ENCODE data around the gene EPHA5.

- TF ChIP-seq CTCF (conservative IDR thresholded peaks at IDR 0.05), result no peak
- no peak for TF ChIP-seq EZH2 (IDR thresholded peaks at IDR 0.05; ENCODE audit: low read depth)
Observed at GRCh38 chr4:65550500-65550899, 119.8 kb downstream of the EPHA5 start.

Data from PC-9 (cell line).